GM21619 (cell line): ENCODE data around the gene POLR3H.

Experiments
- ATAC-seq: cut with Tn5 transposase; IDR thresholded peaks from one replicate; pipeline ENCODE4 v1.9.1; 2021; ENCODE audit not compliant: unreplicated experiment

The POLR3H gene

GRCh38 chr22:41522813-41523212 lies 21.5 kb downstream of the POLR3H start:
- ATAC-seq = no peak

GRCh38 chr22:41521126-41521525 lies 23.1 kb downstream of the POLR3H start:
- no peak for ATAC-seq

- no peak for ATAC-seq
Measured at GRCh38 chr22:41518048-41518347, 26.3 kb downstream of the POLR3H start.

GRCh38 chr22:41517172-41518047 lies 26.9 kb downstream of the POLR3H start:
- ATAC-seq = no peak

- no peak for ATAC-seq
Measured at GRCh38 chr22:41516462-41516861, 27.8 kb downstream of the POLR3H start.

GRCh38 chr22:41513391-41513790 lies 30.9 kb downstream of the POLR3H start:
- ATAC-seq = no peak

- no peak for ATAC-seq
Measured at GRCh38 chr22:41512421-41513194, 31.7 kb downstream of the POLR3H start.

- ATAC-seq = no peak
Measured at GRCh38 chr22:41511521-41511968, 32.7 kb downstream of the POLR3H start.

DNA sequence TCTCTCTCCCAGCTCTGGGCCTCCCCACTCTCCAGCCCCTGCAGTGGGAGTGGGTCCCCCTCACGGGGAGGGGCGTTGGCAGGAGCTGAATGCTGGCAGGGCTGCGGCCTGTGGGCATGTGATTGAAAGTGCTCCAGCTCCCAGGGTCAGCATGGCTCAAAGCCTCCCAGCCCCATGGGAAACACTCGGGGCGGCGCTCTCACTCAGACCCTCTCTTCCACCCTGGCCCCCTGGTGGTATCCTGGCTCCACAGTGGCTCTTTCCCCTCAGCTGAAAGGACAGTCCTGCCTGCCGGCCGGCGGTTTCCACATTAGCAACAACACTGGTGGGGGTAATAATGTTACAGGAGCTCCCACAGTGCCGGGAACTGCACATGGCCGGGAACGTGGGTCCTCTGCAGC lies 35.5 kb downstream of the POLR3H start:
- ATAC-seq = no peak

- ATAC-seq = no peak
Measured at GRCh38 chr22:41507330-41508063, 36.8 kb downstream of the POLR3H start.

DNA sequence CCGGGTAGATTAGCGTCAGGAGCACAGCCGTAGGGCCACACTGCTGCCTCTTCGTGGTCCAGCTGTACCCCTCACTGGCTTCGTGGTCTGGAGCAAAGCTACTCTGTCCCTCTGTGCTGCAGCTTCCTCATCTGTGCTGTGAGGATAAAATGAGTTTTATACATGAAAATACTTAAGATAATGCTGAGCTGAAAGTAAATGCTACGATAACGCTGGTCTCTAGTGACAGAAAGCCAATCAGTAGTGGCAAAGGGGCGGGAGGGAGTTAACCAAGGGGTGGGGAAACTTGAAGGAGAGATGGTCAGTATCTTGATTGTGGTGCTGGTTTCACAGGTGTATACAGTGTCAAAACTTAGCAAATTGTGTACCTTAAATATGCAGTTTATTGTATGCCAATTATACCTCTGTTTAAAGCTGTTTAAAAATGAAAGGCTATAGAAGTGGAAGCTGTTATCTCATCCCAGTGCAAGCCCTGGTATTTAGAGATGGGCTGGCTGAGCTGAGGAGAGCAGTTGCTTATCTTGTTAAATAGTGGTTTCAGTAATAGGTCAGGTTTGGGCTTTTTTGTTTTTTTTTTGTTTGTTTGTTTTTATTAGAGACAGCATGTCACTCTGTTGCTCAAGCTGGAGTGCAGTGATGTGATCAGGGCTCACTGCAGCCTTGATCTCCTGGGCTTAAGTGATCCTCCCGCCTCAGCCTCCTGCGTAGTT lies 38.6 kb downstream of the POLR3H start:
- ATAC-seq = no peak

DNA sequence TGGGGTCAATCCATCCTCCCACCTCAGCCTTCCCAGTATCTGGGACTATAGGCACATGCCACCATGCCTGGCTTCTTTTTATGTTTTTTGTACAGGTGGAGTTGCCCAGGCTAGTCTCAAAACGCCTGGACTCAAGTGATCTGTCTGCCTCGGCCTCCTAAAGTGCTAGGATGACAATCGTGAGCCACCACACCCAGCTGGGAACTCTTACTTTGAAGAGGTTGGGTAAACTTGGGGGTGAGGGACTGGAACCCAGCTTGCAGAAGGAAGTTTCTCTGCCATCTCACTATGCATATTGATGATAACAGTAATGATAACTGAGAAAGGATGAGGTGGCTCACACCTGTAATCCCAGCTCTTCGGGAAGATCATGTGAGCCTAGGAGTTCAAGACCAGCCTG lies 39.5 kb downstream of the POLR3H start:
- no peak for ATAC-seq

DNA sequence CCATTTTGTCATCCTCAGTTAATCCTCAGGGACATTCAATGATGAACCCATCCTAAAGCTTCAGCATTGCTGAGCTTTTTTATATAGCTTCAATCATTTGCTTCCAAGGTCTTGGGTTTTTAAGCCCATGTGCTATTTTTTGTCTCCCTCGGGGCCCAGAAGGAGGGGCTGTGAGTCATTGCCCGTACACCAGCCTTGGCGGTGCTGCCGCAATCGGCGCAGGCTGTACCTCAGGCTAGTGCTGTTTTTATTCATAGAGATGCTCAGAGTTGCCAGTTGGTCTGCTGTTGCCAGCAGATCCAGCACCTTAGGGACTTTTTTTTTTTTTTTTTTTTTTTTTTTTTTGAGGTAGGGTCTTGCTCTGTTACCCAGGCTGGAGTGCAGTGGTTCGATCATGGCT lies 39.9 kb downstream of the POLR3H start:
- no peak for ATAC-seq

DNA sequence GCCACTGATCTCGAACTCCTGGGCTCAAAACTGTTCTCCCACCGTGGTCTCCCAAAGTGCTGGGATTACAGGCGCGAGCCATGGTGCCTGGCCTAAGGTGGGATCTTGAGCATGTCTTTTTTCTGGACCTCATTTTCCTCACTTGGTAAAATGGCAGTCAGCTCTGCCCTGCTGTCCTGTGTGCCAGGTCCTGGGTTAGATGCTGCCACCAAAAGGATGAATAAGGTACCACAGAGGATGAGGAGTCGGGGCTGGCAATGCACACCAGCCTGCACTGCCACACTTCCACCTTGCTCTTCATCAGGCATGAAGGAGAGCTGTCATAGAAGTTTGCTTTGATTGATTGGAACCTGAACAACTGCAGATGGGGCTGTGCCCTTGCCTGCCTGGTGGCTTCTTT lies 43.1 kb downstream of the POLR3H start:
- no peak for ATAC-seq

- ATAC-seq = no peak
Measured at GRCh38 chr22:41500303-41500702, 44.0 kb downstream of the POLR3H start.

GRCh38 chr22:41499624-41500280 lies 44.5 kb downstream of the POLR3H start:
- no peak for ATAC-seq

- ATAC-seq = no peak
Measured at GRCh38 chr22:41498303-41498835, 45.9 kb downstream of the POLR3H start.

GRCh38 chr22:41491374-41492100 lies 52.7 kb downstream of the POLR3H start:
- ATAC-seq = no peak

DNA sequence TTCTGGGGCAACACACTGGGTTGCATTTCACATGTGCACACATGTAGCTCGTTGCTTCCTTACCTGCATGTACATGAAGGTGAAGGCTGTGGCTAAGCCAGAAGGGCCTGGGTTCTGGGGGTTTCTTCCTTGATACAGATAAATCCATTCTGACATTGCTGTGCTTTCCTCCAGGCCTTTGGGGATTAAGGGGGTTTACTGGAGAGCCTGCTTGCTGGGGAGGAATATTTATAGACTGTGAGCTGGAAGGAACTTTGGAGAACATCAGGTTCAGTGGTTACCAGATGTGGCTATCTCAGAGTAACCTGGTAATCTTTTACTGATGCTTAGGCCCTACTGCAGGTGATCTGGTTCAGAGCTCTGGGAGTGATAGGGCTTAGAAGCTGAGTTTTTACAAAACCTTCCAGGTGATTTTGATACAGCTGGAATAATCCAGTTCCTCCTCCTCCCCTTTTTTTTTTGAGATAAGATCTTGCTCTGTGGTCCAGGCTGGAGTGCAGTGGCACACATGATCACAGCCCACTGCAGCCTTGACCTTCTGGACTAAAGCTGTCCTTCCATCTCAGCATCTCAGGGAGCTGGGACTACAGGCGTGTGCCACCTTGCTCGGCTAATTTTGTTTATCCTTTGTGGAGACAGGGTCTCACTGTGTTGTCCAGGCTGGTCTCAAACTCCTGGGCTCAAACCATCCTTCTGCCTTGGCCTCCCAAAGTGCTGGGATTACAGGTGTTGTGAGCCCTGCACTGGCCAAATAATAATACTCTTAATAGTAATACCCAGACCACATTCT lies 55.5 kb downstream of the POLR3H start:
- ATAC-seq = no peak
